Left renal pelvis (tissue), 4 donors: ENCODE data around the gene UIMC1. TPM values are rescaled to one million over a fixed set of nuclear protein-coding genes. Genes with fewer than 3 reads are reported as not detected.
"Not testable (repeated sequence)": the region's sequence is repeated elsewhere in the genome, so short reads cannot be mapped to it uniquely, and the experiment has no call there.

Experiments used
- DNase-seq, 4 donors: peaks; one replicate each; pipeline ENCODE4 v3.0.0-alpha.2; 2013; ENCODE audit warnings: low read depth in 4 of 4, low spot score in 3 of 4
- polyA plus RNA-seq, 4 donors: library from polyadenylated mRNA; unstranded; fragments of 120-200 nt; gene quantifications; one replicate each; pipeline ENCODE4 v1.2.1, GENCODE V29; 2013; ENCODE audit not compliant: insufficient read length in 4 of 4

Gene UIMC1
- polyA plus RNA-seq, 4 donors, result 37.7 to 47.0 (median 44.7) TPM

- DNase-seq, result no peak
Observed at GRCh38 chr5:177010153-177010552, 3.6 kb upstream of the UIMC1 start.

- DNase-seq, result peak in 1 of 4 donors; percentile 50
Observed at GRCh38 chr5:177008716-177009115, 2.1 kb upstream of the UIMC1 start.

- DNase-seq, result peak in 1 of 4 donors; percentile 48
Observed at GRCh38 chr5:177005619-177006264, 837 bp downstream of the UIMC1 start.

GRCh38 chr5:177004961-177005360 is 1.6 kb downstream of the UIMC1 start:
- no peak for DNase-seq

- DNase-seq, result no peak
Observed at GRCh38 chr5:177003649-177004048, 2.9 kb downstream of the UIMC1 start.

GRCh38 chr5:176999526-176999925 is 7.1 kb downstream of the UIMC1 start:
- DNase-seq, result not testable (repeated sequence)

- DNase-seq, result no peak
Observed at GRCh38 chr5:176998828-176999227, 7.8 kb downstream of the UIMC1 start.

- DNase-seq, result no peak
Observed at GRCh38 chr5:176996780-176997179, 9.8 kb downstream of the UIMC1 start.

- DNase-seq, result no peak
Observed at GRCh38 chr5:176995896-176996767, 10.4 kb downstream of the UIMC1 start.

GRCh38 chr5:176995122-176995490 is 11.5 kb downstream of the UIMC1 start:
- DNase-seq, result no peak

GRCh38 chr5:176994460-176995121 is 12.0 kb downstream of the UIMC1 start:
- DNase-seq, result no peak

GRCh38 chr5:176993081-176993480 is 13.5 kb downstream of the UIMC1 start:
- DNase-seq, result not testable (repeated sequence)

GRCh38 chr5:176987583-176987982 is 19.0 kb downstream of the UIMC1 start:
- no peak for DNase-seq

GRCh38 chr5:176986280-176986679 is 20.3 kb downstream of the UIMC1 start:
- no peak for DNase-seq

GRCh38 chr5:176985516-176985915 is 21.1 kb downstream of the UIMC1 start:
- no peak for DNase-seq

GRCh38 chr5:176984176-176984575 is 22.4 kb downstream of the UIMC1 start:
- not testable (repeated sequence) for DNase-seq

- not testable (repeated sequence) for DNase-seq
Observed at GRCh38 chr5:176983593-176983992, 23.0 kb downstream of the UIMC1 start.

- DNase-seq, result not testable (repeated sequence)
Observed at GRCh38 chr5:176983112-176983511, 23.5 kb downstream of the UIMC1 start.

GRCh38 chr5:176980818-176981217 is 25.8 kb downstream of the UIMC1 start:
- DNase-seq, result no peak

- no peak for DNase-seq
Observed at GRCh38 chr5:176979669-176980068, 26.9 kb downstream of the UIMC1 start.

GRCh38 chr5:176965633-176966032 is 40.9 kb downstream of the UIMC1 start:
- DNase-seq, result no peak
